ENCODE measurements around the gene GOLGA2.

Gene GOLGA2

DNA sequence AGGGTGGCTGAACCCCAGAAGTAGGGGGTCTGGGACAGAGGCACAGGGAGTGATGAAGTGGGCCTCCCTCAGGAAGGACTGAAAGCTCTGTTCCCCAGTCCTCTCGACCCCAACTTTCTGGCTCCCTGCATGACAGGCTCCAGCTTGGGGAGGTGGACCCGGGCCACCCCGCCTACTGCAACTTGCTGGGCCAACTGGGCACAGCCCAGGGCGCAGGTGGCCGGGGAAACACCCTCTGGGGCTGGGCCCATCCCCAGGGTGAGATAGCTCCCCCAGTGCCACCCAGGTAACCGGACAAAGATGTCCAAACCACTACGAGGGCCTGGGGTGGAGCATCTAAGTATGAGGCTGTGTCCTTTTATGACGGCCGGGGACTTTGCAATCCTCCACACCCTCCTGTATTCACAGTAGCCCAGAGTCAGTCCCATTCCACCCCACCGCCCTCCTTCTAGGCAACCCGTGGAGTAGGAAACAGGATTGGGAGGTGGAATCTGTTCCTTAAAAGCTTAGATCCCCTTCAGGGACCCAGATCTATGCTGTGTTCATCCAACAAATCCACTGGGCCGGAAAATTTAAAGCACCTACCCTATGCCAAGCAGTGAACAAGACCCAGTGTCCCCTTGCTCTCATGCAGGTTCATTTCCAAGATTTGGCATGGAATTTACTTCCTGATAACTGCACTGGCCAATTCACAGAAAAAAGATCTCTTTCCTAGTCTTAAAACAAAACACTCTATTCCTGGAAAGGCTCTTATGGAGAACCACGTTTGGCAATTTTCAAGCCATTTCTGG, 52.7 kb downstream of the GOLGA2 start:
- TF ChIP-seq GATA2 (IDR thresholded peaks at IDR 0.05; ENCODE audit: low read depth, low read length) (no peak), GATA3 (IDR thresholded peaks at IDR 0.05; ENCODE audit: low read depth, low read length) (no peak)

DNA sequence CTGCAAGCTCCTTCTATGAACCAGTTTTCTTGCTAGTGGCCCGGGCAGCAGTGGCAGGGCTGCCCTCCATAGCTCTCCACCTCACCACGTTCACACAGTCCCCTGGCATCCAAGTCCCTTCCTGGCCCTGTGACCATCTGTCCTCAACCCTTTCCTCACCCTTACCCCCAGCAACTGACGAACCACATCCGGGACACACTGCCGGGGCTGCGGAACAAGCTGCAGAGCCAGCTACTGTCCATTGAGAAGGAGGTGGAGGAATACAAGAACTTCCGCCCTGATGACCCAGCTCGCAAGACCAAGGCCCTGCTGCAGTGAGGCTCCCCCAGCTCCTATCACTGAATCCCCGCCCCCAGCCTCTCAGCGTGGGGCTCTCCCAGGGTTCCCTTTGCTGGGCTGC, 53.8 kb downstream of the GOLGA2 start:
- TF ChIP-seq GATA2 (IDR thresholded peaks at IDR 0.05; ENCODE audit: low read depth, low read length): no peak
- no peak for TF ChIP-seq GATA3 (IDR thresholded peaks at IDR 0.05; ENCODE audit: low read depth, low read length)

- no peak for TF ChIP-seq GATA3 (IDR thresholded peaks at IDR 0.05; ENCODE audit: low read depth, low read length)
- TF ChIP-seq GATA2 (IDR thresholded peaks at IDR 0.05; ENCODE audit: low read depth, low read length): no peak
Measured at GRCh38 chr9:128219831-128220230, 56.0 kb downstream of the GOLGA2 start.

- no peak for TF ChIP-seq GATA3 (IDR thresholded peaks at IDR 0.05; ENCODE audit: low read depth, low read length)
- TF ChIP-seq GATA2 (IDR thresholded peaks at IDR 0.05; ENCODE audit: low read depth, low read length): no peak
Measured at GRCh38 chr9:128218518-128219389, 57.1 kb downstream of the GOLGA2 start.

GRCh38 chr9:128218172-128218517, 57.7 kb downstream of the GOLGA2 start:
- TF ChIP-seq GATA2 (IDR thresholded peaks at IDR 0.05; ENCODE audit: low read depth, low read length) (no peak), GATA3 (IDR thresholded peaks at IDR 0.05; ENCODE audit: low read depth, low read length) (no peak)

- TF ChIP-seq GATA3 (IDR thresholded peaks at IDR 0.05; ENCODE audit: low read depth, low read length) (no peak), GATA2 (IDR thresholded peaks at IDR 0.05; ENCODE audit: low read depth, low read length) (no peak)
Measured at GRCh38 chr9:128216781-128217553, 58.8 kb downstream of the GOLGA2 start.

- TF ChIP-seq GATA2 (IDR thresholded peaks at IDR 0.05; ENCODE audit: low read depth, low read length) (no peak), GATA3 (IDR thresholded peaks at IDR 0.05; ENCODE audit: low read depth, low read length) (no peak)
Measured at GRCh38 chr9:128215491-128216409, 60.1 kb downstream of the GOLGA2 start.

DNA sequence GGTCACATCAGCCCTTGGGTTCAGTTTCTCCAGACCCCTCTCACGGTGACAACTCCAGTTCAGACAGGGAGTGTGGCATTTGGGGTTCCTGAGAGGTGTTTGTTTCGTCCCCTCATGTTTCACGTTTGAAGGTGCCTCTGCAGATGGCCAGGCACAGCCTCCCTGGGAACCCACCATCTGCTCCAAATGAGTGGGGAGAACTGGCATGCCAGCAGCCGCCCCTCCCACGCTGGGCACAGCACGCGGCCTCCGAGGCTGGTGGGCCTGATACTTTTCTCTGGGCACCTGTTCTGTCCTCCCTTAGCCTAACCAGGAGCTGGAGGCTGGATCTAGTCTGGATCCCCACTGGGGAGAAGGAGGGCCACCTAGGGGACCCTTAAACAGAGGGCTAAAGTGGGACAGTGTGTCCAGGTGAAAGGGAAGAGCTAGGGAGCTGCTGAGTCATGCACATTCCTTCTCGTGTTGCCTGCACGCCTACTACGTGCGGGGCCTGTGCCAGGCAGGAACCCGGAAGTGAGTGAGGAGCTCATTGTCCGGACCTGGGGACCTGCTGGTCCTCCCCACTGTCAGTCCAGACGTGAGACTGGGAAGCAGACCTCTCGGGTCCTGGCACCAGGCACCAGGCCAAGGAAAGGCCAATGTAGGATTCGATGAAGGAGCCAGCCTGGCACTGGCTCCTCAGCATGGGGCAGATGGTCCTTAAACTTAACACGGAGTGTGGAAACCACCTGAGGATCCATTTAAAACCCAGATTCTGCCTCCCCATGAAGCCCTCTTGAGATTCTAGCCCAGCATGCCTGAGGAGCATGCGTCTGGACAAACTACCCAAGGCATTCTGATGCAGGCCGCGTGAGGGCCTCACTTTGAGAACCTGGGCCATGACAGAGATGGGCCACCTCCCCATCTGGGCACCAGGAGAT, 61.0 kb downstream of the GOLGA2 start:
- no peak for TF ChIP-seq GATA3 (IDR thresholded peaks at IDR 0.05; ENCODE audit: low read depth, low read length)
- TF ChIP-seq GATA2 (IDR thresholded peaks at IDR 0.05; ENCODE audit: low read depth, low read length): no peak

DNA sequence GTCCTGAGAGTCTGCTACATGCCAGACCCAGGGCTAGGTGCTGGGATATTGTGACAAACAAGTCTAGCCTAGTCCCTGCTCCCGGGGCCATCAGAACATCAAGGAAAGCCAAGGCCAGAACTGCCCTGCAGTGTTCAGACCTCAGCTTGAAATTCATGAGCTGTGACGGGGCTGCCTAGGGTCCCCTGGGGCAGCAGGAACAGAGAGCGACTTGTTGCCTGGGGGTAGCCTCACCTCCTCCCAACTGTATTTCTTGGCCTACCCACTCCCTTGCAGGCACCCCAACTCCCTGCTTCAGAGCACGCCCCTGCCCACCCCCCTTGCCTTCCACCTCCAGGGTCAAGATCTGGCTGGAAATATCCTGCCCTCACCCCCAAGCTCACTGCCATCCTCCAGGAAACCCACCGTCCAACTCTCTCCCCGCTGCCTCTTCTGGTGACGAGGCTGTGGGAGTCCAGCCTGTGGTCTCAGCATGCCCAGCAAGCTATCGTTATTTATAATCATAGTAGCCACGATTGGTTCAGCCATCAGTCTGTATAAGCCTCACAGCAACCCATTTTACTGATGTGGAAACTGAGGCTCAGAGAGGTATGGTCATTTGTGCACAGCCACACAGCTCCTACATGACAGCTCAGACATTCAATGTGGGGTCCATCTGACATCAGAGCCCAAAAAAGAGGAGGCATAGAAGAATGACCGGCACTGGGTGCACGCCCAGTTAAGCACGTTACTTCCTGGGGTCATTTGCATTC, 61.9 kb downstream of the GOLGA2 start:
- no peak for TF ChIP-seq GATA2 (IDR thresholded peaks at IDR 0.05; ENCODE audit: low read depth, low read length)
- no peak for TF ChIP-seq GATA3 (IDR thresholded peaks at IDR 0.05; ENCODE audit: low read depth, low read length)

DNA sequence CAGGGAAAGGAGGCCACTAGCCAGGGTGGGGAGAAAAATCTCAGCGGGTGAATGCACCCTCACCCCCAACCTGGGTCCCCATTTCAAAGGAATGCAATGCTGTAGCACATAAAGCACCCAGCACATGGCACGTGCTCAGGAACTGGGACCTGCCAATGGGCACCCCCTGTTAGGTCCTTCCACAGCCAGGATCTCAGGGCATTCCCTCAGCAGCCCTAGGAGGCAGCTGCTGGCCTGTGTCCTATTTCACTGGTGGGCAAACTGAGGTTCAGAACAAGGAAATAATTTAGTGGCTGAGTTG, 63.9 kb downstream of the GOLGA2 start:
- TF ChIP-seq GATA2 (IDR thresholded peaks at IDR 0.05; ENCODE audit: low read depth, low read length): no peak
- TF ChIP-seq GATA3 (IDR thresholded peaks at IDR 0.05; ENCODE audit: low read depth, low read length): no peak

DNA sequence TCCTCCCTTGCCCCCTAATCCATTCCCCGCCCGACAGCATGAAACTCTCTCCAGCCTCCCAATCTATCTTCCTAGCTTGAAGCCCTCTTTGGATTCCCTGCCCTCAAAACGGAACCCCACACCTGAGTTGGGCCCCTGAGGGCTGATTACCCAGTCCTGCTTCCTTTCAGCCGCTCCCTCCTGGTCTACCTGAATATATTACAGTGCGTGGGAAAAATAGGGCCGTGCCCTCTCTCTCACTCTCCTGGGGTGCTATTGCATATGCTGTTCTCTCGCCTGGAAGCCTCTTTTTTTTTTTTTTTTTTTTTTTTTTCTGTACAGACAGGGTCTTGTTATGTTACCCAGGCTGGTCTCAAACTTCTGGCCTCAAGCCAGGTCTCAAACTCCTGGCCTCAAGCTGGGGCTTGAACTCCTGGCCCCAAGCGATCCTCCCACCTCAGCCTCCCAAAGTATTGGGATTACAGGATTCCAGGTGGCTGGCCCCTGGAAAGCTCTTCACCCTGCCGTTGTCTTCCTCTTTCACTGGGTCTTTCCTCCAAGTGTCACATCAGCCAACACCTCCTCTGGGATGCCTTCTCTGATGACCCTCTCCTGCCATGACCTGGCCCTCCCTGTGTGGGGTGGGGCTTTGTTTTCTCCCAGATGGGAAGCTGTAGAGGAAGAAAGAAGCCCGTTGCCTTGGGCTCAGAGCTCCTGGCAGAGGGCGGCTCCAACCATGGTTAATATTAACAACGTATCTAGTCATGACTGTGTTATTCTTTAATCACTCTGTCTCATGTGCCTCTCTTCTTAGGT, 64.4 kb downstream of the GOLGA2 start:
- no peak for TF ChIP-seq GATA2 (IDR thresholded peaks at IDR 0.05; ENCODE audit: low read depth, low read length)
- TF ChIP-seq GATA3 (IDR thresholded peaks at IDR 0.05; ENCODE audit: low read depth, low read length): no peak
